Chondrocyte (in vitro differentiated cells): ENCODE measurements around the gene MIPEP. TPM values are rescaled to one million over a fixed set of nuclear protein-coding genes. Genes with fewer than 3 reads are reported as not detected.

ENCODE experiments used
- DNase-seq: peaks from one replicate; pipeline ENCODE4 v3.0.0; 2021; ENCODE audit warnings: mixed read lengths, low spot score
- H3K27ac Mint-ChIP-seq: one replicate; pipeline ENCODE4 v1.8.0; 2021; ENCODE audit warnings: mild to moderate bottlenecking, moderate library complexity, mixed read lengths; ENCODE audit not compliant: unreplicated experiment
- H3K27me3 Mint-ChIP-seq: 2 replicates; pipeline ENCODE4 v1.8.0; 2021; ENCODE audit warnings: low read depth, mixed read lengths
- H3K36me3 Mint-ChIP-seq: 2 replicates; pipeline ENCODE4 v1.8.0; 2021; ENCODE audit warnings: low read depth, mixed read lengths
- H3K4me1 Mint-ChIP-seq: 2 replicates; pipeline ENCODE4 v1.8.0; 2021; ENCODE audit warnings: low read depth, mild to moderate bottlenecking, mixed read lengths
- H3K4me3 Mint-ChIP-seq: one replicate; pipeline ENCODE4 v1.8.0; 2021; ENCODE audit warnings: mild to moderate bottlenecking, moderate library complexity, mixed read lengths; ENCODE audit not compliant: unreplicated experiment
- H3K9me3 Mint-ChIP-seq: 2 replicates; pipeline ENCODE4 v1.8.0; 2021; ENCODE audit warnings: low read depth, mixed read lengths
- total RNA-seq: library from RNA; stranded (reverse); gene quantifications from 3 replicates; pipeline ENCODE4 v1.2.1, GENCODE V29; 2021
- TF ChIP-seq, protein P1 (sequence below): fragments of 200-600 bp; sonication (generic); IDR thresholded peaks from 2 replicates; pipeline ENCODE4 v1.5.0; 2021; ENCODE audit warnings: antibody characterized with exemption, mild to moderate bottlenecking, moderate library complexity

MIPEP gene
- total RNA-seq, 1 donor from 2014 or later, result 14.4 TPM

- no peak for DNase-seq
- Mint-ChIP-seq H3K36me3 (peaks cover 9% of the 10 kb centered on the region), H3K4me1 (no peaks in the 10 kb centered on the region), H3K4me3 (no peak overlapping the region), H3K27ac (no peak overlapping the region), H3K9me3 (peaks cover 9% of the 10 kb centered on the region), H3K27me3 (no peaks in the 10 kb centered on the region)
- TF ChIP-seq, protein P1, sequence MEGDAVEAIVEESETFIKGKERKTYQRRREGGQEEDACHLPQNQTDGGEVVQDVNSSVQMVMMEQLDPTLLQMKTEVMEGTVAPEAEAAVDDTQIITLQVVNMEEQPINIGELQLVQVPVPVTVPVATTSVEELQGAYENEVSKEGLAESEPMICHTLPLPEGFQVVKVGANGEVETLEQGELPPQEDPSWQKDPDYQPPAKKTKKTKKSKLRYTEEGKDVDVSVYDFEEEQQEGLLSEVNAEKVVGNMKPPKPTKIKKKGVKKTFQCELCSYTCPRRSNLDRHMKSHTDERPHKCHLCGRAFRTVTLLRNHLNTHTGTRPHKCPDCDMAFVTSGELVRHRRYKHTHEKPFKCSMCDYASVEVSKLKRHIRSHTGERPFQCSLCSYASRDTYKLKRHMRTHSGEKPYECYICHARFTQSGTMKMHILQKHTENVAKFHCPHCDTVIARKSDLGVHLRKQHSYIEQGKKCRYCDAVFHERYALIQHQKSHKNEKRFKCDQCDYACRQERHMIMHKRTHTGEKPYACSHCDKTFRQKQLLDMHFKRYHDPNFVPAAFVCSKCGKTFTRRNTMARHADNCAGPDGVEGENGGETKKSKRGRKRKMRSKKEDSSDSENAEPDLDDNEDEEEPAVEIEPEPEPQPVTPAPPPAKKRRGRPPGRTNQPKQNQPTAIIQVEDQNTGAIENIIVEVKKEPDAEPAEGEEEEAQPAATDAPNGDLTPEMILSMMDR, result no peak
These were observed 66.9 kb downstream of the MIPEP start for GRCh38 chr13:23822252-23822824.

DNA sequence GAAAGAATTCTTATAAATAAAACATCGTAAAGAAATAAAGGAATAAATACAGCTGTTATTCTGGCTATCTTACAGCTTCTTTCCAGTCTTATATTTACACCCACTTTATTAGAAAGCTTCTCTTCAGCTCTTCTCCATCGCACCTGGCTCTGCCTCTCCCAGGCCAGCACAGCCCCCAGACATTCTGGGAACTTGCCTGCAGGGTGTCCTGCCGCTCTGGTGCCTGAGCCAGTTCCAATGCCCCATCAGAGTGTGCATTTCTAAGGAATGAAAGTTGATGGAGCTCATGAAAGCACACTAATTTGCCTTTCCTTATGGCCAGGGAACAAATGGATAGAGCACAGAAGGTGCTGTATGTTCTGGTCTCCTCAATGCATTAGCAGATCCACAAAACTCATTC is 68.7 kb downstream of the MIPEP start:
- Mint-ChIP-seq H3K27ac (no peak overlapping the region), H3K9me3 (peaks cover 5% of the 10 kb centered on the region), H3K4me3 (no peak overlapping the region), H3K27me3 (no peaks in the 10 kb centered on the region), H3K36me3 (peaks cover 12% of the 10 kb centered on the region), H3K4me1 (peaks cover 5% of the 10 kb centered on the region)
- TF ChIP-seq, protein P1, result no peak
- DNase-seq, result no peak

GRCh38 chr13:23817830-23818229 is 71.4 kb downstream of the MIPEP start:
- Mint-ChIP-seq H3K36me3 (peaks cover 3% of the 10 kb centered on the region), H3K27me3 (no peaks in the 10 kb centered on the region), H3K4me1 (peaks cover 5% of the 10 kb centered on the region), H3K9me3 (no peaks in the 10 kb centered on the region), H3K27ac (no peak overlapping the region), H3K4me3 (no peak overlapping the region)
- no peak for DNase-seq
- TF ChIP-seq, protein P1, result no peak

GRCh38 chr13:23817136-23817535 is 72.1 kb downstream of the MIPEP start:
- Mint-ChIP-seq H3K4me3 (no peak overlapping the region), H3K36me3 (peaks cover 3% of the 10 kb centered on the region), H3K9me3 (no peaks in the 10 kb centered on the region), H3K27ac (no peak overlapping the region), H3K4me1 (peaks cover 5% of the 10 kb centered on the region), H3K27me3 (no peaks in the 10 kb centered on the region)
- DNase-seq, result no peak
- TF ChIP-seq, protein P1, result no peak

DNA sequence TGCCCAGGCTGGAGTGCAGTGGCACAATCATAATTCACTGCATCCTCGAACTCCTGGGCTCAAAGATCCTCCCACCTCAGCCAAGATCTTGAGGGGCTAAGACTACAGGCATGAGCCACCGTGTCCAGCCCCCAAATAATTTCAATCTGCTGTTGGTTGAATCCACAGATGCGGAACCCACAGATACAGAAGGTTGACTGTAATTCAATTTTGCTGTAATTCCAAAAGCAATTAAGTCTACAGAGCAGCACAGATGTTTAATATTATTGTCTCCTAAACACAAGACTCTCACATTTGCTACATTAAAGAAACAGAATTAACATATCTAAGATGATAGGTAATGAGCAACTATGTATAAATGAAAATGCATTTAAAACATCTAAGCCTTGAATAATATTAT is 75.6 kb downstream of the MIPEP start:
- peaks cover 3% of the 10 kb centered on the region for H3K36me3 Mint-ChIP-seq
- H3K27ac Mint-ChIP-seq, result no peak overlapping the region
- H3K4me1 Mint-ChIP-seq, result peaks cover 17% of the 10 kb centered on the region
- no peaks in the 10 kb centered on the region for H3K9me3 Mint-ChIP-seq
- no peaks in the 10 kb centered on the region for H3K27me3 Mint-ChIP-seq
- TF ChIP-seq, protein P1, result no peak
- no peak for DNase-seq
- no peak overlapping the region for H3K4me3 Mint-ChIP-seq
